ENCODE data around the gene C9orf152.

DNA sequence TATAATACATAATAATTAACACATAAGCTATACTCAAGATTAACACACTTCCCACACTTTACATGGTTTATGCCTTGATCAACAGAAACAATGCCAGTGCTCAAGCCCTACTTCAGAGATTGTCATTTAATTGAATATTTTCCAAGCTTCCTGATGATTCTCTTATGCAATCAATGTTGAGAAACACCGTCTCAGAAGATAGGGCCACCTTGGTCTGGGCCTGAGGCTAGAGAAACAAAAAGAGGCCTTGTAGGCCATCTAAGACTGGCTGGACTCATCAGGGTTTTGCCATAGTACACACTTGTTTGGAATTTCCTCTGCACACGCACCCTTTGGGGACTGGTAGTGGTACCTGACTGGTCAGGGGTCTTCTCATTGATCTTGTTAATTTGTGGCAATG lies 16.3 kb downstream of the C9orf152 start:
- TF ChIP-seq EP300 (IDR thresholded peaks at IDR 0.05) (no peak), POLR2A (IDR thresholded peaks at IDR 0.05) (no peak)
- TF ChIP-seq, protein P1, sequence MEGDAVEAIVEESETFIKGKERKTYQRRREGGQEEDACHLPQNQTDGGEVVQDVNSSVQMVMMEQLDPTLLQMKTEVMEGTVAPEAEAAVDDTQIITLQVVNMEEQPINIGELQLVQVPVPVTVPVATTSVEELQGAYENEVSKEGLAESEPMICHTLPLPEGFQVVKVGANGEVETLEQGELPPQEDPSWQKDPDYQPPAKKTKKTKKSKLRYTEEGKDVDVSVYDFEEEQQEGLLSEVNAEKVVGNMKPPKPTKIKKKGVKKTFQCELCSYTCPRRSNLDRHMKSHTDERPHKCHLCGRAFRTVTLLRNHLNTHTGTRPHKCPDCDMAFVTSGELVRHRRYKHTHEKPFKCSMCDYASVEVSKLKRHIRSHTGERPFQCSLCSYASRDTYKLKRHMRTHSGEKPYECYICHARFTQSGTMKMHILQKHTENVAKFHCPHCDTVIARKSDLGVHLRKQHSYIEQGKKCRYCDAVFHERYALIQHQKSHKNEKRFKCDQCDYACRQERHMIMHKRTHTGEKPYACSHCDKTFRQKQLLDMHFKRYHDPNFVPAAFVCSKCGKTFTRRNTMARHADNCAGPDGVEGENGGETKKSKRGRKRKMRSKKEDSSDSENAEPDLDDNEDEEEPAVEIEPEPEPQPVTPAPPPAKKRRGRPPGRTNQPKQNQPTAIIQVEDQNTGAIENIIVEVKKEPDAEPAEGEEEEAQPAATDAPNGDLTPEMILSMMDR (IDR thresholded peaks at IDR 0.05), result no peak
